ENCODE data around the gene CELSR1.
"Not testable (repeated sequence)": the region's sequence is repeated elsewhere in the genome, so short reads cannot be mapped to it uniquely, and the experiment has no call there.

Gene CELSR1

GRCh38 chr22:46415776-46416519, 121.5 kb downstream of the CELSR1 start:
- no peak for DNase-seq

DNA sequence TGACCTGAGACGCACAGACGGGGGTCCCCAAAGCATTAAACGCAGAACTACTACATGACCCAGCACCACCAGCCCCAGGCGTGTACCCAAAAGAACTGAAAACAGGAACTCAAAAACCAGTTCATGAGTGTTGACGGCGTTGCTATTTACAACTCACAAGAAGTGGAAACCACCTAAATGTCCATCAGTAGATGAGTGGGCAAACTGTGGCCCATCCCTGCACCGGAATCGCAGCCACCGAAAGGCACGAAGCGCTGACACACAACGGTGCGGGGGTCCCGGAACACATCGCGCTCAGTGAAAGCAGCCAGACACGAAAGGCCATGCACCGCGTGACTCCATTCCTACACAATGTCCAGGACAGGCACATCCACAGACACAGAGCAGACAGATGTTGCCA, 122.7 kb downstream of the CELSR1 start:
- no peak for DNase-seq

GRCh38 chr22:46413725-46414379, 123.6 kb downstream of the CELSR1 start:
- DNase-seq = no peak

- no peak for DNase-seq
Observed at GRCh38 chr22:46411347-46411746, 126.1 kb downstream of the CELSR1 start.

GRCh38 chr22:46410291-46410808, 127.1 kb downstream of the CELSR1 start:
- no peak for DNase-seq

DNA sequence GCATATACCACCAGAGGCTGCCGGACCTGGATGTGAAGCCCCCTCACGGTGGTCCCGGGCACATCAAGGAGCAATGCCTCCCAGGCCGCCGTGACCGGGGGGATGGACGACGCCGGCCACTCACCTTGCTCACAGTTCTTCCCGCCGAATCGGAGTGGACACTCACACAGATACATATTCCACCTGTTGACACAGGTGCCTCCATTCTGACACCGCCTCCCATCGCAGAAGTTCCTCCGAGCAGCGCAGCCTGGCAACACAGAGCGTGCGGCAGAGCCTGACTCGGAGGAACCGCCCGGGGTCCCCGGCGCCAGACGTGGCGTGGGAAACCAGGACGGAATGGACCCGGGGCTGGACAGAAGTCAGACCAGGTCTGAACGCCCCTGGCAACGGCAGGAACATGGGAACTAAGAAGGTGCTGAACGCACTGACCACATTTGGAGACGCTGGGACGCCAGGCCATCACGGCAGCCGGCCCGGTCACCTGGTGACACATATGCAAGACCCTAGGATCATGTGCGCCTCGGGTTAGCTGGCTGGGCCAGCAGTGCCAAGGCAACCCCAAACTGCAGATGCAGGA, 127.7 kb downstream of the CELSR1 start:
- no peak for DNase-seq

DNA sequence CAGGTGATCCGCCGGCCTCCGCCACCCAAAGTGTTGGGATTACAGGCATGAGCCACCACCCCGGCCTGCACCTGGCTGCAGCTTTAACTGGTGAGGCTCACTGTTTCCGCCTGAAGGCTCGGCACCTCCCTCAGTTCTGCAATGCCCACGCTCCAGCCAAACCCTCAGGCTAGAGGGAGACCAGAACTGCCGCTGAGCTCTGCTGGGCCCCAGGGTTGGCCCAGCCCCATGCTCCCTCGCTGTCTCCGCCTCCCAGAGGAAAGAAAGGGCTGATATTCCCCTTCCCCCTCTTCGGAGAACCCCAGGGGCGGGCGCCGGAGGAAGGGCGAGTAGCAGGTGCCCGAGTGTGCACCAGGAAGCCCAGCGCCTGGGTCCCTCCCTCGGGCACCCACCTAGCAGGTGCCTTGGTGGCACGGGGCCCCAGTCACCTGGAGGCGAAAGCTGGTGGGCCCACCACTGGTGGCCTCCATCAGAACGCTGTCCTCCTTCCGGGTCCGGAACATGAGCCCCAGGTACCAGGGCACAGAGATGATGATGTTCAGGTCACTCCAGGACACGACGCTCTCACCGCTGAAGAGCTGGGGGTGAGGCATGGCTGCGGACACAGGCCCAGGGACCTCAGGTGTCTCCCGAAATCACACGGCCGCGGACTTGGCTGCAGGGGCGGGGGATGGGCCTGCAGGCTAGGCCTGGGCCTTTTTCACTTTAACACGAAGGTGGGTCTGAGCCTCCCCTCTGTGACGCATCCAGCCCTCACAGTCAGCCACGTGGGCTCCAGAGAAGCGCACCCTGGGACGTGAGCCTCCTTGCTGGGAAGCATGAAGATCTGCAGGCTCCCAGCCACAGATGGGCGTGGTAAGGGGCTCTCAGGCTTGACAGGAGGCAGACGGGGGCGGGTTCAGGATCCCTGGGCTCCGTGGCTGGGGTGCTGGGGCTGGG, 128.6 kb downstream of the CELSR1 start:
- DNase-seq = no peak

DNA sequence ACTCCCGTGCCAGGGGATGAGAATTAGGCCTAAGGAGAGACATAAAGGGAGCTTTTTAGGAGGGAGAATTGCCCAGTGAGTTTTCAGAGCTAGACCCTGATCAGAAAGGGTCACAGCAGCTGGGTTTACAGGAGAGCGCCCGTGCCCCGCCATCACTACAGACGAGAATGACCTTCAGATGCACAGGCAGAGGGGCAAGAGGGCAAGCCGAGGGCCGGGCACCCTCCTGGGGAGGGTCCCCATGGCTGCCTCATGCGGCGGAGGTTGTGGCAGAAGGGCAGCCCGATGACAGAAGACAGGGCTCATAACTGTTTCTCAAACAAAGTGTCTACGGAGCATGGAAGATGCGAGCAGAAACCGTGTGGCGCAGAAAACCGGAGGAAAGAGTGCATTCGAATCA, 129.7 kb downstream of the CELSR1 start:
- no peak for DNase-seq

DNA sequence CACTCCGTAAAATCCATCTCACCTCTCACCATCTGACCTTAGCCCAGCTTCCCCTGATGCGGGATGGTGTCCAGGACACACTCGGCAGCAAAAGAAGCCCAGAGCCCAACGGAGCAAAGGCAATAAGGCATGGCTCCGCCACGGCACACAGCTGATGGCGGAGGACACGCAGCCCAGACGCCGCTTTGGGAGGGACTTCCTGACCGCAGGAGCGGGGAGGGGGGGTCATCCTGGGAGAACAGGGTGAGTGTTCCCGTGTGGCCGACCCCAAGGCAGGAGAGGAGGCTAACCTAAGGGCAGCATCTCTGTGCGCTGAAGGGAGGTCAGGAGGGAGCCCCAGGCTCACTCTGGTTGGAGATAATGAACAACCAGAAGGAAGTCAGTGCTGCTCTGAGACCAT, 130.6 kb downstream of the CELSR1 start:
- DNase-seq = no peak

DNA sequence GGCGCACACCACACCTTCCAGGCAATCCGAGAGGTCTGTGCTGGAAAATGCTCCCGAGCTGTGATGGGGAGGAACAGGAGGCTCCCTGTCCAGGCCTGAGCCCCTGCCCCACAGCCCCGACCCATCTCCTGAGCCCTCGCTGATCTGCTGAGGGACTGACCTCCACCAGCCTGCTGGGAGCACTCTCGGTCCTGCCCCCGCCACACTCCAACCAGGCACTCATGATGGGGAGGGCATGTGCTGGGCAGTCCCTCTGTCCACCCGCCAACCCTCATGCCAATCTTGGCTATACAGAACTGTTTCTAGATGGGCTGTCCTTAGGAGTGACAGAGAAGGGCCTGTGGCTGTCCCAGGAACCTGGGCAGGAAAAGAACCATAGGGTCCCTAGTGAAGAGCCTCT, 131.1 kb downstream of the CELSR1 start:
- DNase-seq = no peak

GRCh38 chr22:46405901-46406300, 131.5 kb downstream of the CELSR1 start:
- DNase-seq = no peak

GRCh38 chr22:46403880-46404279, 133.5 kb downstream of the CELSR1 start:
- DNase-seq = not testable (repeated sequence)

DNA sequence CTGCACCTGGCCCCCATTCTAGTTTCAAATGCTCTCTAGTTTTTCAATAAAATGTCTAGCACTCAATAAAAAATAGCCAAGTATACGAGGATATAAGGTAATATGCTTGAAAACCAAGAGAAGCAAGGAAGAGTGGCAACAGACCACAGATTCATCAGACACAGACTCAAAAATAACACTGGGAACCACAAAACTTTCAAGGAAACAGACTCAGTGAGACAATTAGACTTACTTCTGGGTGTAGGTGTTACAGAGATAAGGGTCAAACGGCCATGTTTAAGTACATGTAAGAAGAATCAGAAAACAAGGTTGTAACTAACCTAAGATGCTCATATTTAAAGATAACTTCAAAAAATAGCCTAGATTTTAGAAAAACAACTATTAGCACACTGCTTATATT, 134.9 kb downstream of the CELSR1 start:
- no peak for DNase-seq

DNA sequence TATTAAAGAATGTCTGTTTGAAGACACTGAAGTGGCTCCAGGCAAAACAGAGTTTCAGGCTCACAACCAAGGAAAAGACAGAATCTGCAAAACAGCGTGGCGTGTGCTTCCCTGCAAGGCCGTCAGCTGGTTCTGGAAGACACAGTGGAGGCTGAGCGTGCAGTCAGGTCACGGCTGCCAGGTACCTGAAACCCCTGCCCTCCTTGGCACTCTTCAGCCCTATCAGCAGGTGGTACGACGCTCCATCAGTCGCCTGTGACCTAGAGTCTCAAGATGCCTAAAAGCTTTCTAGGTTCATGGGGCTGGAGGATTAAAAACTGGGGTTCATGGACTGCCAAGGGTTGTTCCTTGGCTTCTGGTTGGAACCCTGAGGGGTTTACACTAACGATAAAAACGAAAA, 136.1 kb downstream of the CELSR1 start:
- no peak for DNase-seq

- DNase-seq = no peak
Observed at GRCh38 chr22:46399251-46400024, 138.0 kb downstream of the CELSR1 start.

DNA sequence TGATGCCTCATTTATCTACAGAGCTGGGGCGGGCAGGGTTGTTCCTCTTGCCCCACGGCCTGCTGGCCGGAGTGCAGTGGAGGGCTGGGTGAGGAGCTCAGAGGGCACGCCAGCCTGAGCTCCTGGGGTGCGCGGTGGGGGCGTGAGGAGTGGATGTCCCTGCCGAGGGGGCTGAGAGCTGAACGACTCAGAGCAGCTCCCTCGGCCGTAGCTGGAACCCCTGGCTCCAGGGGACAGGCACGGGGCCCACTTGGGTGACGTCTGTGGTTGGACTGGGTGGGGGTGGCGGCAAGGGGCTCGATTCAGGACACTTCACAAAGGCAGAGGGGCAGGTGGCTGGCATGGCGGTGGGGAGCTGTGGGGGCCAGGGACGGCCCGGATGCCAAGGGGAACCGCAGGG, 139.5 kb downstream of the CELSR1 start:
- DNase-seq = no peak

GRCh38 chr22:46397514-46397913, 139.9 kb downstream of the CELSR1 start:
- DNase-seq = no peak

GRCh38 chr22:46397049-46397448, 140.4 kb downstream of the CELSR1 start:
- not testable (repeated sequence) for DNase-seq

GRCh38 chr22:46395145-46395544, 142.3 kb downstream of the CELSR1 start:
- no peak for DNase-seq

DNA sequence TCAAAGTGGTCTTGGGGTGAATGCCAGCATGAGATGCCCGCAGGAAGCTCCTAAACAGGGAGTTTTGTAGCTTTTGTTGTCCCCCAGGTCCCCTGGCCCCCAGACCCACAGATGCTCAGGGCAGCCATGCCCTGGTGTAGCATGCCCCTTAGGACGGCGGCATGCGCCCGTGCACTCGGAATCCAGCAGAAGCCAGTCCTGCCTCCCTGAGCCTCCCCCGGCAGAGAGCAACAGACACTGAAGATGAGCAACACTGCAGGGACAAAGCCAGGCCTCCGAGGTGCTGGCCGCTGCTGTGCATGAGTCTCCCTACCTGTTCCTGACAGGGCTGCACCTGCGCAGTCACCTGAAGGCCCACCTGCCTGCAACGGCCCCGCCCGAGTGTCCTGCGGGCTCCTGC, 142.8 kb downstream of the CELSR1 start:
- no peak for DNase-seq

GRCh38 chr22:46393873-46394272, 143.5 kb downstream of the CELSR1 start:
- DNase-seq = no peak
